ENCODE measurements around the gene CNTNAP2.

- TF ChIP-seq, protein P1, sequence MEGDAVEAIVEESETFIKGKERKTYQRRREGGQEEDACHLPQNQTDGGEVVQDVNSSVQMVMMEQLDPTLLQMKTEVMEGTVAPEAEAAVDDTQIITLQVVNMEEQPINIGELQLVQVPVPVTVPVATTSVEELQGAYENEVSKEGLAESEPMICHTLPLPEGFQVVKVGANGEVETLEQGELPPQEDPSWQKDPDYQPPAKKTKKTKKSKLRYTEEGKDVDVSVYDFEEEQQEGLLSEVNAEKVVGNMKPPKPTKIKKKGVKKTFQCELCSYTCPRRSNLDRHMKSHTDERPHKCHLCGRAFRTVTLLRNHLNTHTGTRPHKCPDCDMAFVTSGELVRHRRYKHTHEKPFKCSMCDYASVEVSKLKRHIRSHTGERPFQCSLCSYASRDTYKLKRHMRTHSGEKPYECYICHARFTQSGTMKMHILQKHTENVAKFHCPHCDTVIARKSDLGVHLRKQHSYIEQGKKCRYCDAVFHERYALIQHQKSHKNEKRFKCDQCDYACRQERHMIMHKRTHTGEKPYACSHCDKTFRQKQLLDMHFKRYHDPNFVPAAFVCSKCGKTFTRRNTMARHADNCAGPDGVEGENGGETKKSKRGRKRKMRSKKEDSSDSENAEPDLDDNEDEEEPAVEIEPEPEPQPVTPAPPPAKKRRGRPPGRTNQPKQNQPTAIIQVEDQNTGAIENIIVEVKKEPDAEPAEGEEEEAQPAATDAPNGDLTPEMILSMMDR (IDR thresholded peaks at IDR 0.05) = no peak
- TF ChIP-seq POLR2A (IDR thresholded peaks at IDR 0.05) (no peak), POLR2AphosphoS5 (IDR thresholded peaks at IDR 0.05; ENCODE audit: insufficient read depth in 1 of 2, low read depth in 1 of 2) (no peak)
These were observed 1541.9 kb downstream of the CNTNAP2 start for GRCh38 chr7:147658392-147658967.
